ENCODE data around the gene HEATR9. TPM values are rescaled to one million over a fixed set of nuclear protein-coding genes. Genes with fewer than 3 reads are reported as not detected.

The HEATR9 gene
- total and polyA plus RNA-seq, 2 donors (not counting 1 experiment from before 2014, with no cell fraction given): 0.06 TPM; not detected in 1

DNA sequence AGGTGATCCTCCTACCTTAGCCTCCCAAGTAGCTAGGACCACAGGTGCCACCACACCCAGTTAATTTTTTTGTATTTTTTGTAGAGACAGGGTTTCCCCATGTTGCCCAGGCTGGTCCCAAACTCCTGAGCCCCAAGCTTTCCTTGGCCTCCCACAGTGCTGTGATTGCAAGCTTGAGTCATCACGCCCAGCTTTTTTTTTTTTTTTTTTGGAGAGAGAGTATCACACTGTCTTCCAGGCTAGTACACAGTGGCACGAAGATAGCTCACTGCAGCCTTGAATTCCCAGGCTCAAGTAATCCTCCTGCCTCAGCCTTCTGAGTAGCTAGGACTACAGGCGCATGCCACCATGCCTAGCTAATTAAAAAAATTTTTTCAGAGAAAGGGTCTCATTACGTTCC is 27.2 kb downstream of the HEATR9 start:
- Histone ChIP-seq H4K20me1 (ENCODE audit: control insufficient read depth, insufficient read depth, low read length, poor library complexity, severe bottlenecking) (peaks cover 21% of the 10 kb centered on the region), H3K27me3 (replicated peaks in 1 of 4; ENCODE audit: control extremely low read depth in 1 of 4, control insufficient read depth in 3 of 4, insufficient read depth in 4 of 4, low read length in 3 of 4) (no peaks in the 10 kb centered on the region), H3K4me3 (ENCODE audit: control extremely low read depth in 1 of 5, extremely low read depth in 1 of 5, insufficient read depth in 1 of 5, low read depth in 2 of 5, low read length in 4 of 5) (no peak overlapping the region), H3K27ac (ENCODE audit: low read length in 2 of 2) (no peak overlapping the region), H3K36me3 (replicated peaks in 1 of 2; ENCODE audit: control extremely low read depth in 1 of 2, control insufficient read depth in 1 of 2, extremely low read depth in 1 of 2, insufficient read depth in 2 of 2, low read length in 1 of 2) (peaks cover 10 to 85% of the 10 kb centered on the region in 2 experiments), H3K9me3 (ENCODE audit: control extremely low read depth in 1 of 3, control insufficient read depth in 2 of 3, insufficient read depth in 1 of 3, low read length in 2 of 3) (no peaks in the 10 kb centered on the region), H3K4me1 (ENCODE audit: control insufficient read depth in 2 of 2, insufficient read depth in 2 of 2, low read length in 2 of 2) (no peaks in the 10 kb centered on the region), H3K79me2 (ENCODE audit: control insufficient read depth, insufficient read depth, low read length) (no peaks in the 10 kb centered on the region), H3K9ac (ENCODE audit: low read length) (no peak overlapping the region), H3K4me2 (replicated peaks; ENCODE audit: low read depth, low read length, poor library complexity, severe bottlenecking) (no peak overlapping the region), H2AFZ (ENCODE audit: insufficient read depth, low read depth, low read length, poor library complexity, severe bottlenecking) (no peak overlapping the region)
- H3K4me3 Mint-ChIP-seq: no peak overlapping the region
- ChIA-PET POLR2A (interaction anchor here (0.6 kb wide), 1 partner anchor 21 kb away, joined by 3 read pairs; no protein-coding TSS in a partner anchor), CTCF (interaction anchor here (0.7 to 1.8 kb wide), 3 partner anchors 8 to 120 kb away, joined by 3 to 5 read pairs (median 4); no protein-coding TSS in a partner anchor)
- H3K27me3 Mint-ChIP-seq: no peaks in the 10 kb centered on the region
- no peaks in the 10 kb centered on the region for H3K9me3 Mint-ChIP-seq (ENCODE audit: insufficient read depth)
- TF ChIP-seq, protein P1, sequence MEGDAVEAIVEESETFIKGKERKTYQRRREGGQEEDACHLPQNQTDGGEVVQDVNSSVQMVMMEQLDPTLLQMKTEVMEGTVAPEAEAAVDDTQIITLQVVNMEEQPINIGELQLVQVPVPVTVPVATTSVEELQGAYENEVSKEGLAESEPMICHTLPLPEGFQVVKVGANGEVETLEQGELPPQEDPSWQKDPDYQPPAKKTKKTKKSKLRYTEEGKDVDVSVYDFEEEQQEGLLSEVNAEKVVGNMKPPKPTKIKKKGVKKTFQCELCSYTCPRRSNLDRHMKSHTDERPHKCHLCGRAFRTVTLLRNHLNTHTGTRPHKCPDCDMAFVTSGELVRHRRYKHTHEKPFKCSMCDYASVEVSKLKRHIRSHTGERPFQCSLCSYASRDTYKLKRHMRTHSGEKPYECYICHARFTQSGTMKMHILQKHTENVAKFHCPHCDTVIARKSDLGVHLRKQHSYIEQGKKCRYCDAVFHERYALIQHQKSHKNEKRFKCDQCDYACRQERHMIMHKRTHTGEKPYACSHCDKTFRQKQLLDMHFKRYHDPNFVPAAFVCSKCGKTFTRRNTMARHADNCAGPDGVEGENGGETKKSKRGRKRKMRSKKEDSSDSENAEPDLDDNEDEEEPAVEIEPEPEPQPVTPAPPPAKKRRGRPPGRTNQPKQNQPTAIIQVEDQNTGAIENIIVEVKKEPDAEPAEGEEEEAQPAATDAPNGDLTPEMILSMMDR (IDR thresholded peaks at IDR 0.05): no peak
- no peak for TF ChIP-seq EZH2 (IDR thresholded peaks at IDR 0.05; ENCODE audit: borderline replicate concordance, insufficient read depth, low read depth, low read length, poor library complexity, severe bottlenecking)
- no peaks in the 10 kb centered on the region for H3K4me1 Mint-ChIP-seq
- ATAC-seq (ENCODE audit: low read depth) (no peak), DNase-seq (no peak)
- no peak overlapping the region for H3K27ac Mint-ChIP-seq
- intact Hi-C loops (cut with micrococcal nuclease): no loop called here
- WGBS (ENCODE audit: insufficient coverage): 100% methylated on average over 2 of the region's 4 CpGs

GRCh38 chr17:35841101-35841500 is 27.6 kb downstream of the HEATR9 start:
- H3K27ac Mint-ChIP-seq: no peak overlapping the region
- no peaks in the 10 kb centered on the region for H3K4me1 ChIP-seq (ENCODE audit: control insufficient read depth in 2 of 2, insufficient read depth in 2 of 2, low read length in 2 of 2)
- DNase-seq: no peak
- no peak overlapping the region for H3K4me2 ChIP-seq (replicated peaks; ENCODE audit: low read depth, low read length, poor library complexity, severe bottlenecking)
- no peaks in the 10 kb centered on the region for H3K4me1 Mint-ChIP-seq
- H3K4me3 ChIP-seq (ENCODE audit: control extremely low read depth in 1 of 5, extremely low read depth in 1 of 5, insufficient read depth in 1 of 5, low read depth in 2 of 5, low read length in 4 of 5): no peak overlapping the region
- H3K4me3 Mint-ChIP-seq: no peak overlapping the region
- no peaks in the 10 kb centered on the region for H3K27me3 Mint-ChIP-seq
- ChIA-PET POLR2A (no interaction called here), CTCF (interaction anchor here (0.7 to 1.8 kb wide), 4 partner anchors 9 to 121 kb away, joined by 3 to 5 read pairs (median 4); no protein-coding TSS in a partner anchor)
- intact Hi-C loops (cut with micrococcal nuclease): no loop called here
- peaks cover 10 to 85% of the 10 kb centered on the region in 2 experiments for H3K36me3 ChIP-seq (replicated peaks in 1 of 2; ENCODE audit: control extremely low read depth in 1 of 2, control insufficient read depth in 1 of 2, extremely low read depth in 1 of 2, insufficient read depth in 2 of 2, low read length in 1 of 2)
- WGBS (ENCODE audit: insufficient coverage): no CpG with 5 or more reads among the region's 3 CpGs
- H3K9me3 ChIP-seq (ENCODE audit: control extremely low read depth in 1 of 3, control insufficient read depth in 2 of 3, insufficient read depth in 1 of 3, low read length in 2 of 3): no peaks in the 10 kb centered on the region
- H4K20me1 ChIP-seq (ENCODE audit: control insufficient read depth, insufficient read depth, low read length, poor library complexity, severe bottlenecking): peaks cover 23% of the 10 kb centered on the region
- no peaks in the 10 kb centered on the region for H3K9me3 Mint-ChIP-seq (ENCODE audit: insufficient read depth)
- no peak overlapping the region for H2AFZ ChIP-seq (ENCODE audit: insufficient read depth, low read depth, low read length, poor library complexity, severe bottlenecking)
- H3K9ac ChIP-seq (ENCODE audit: low read length): no peak overlapping the region
- TF ChIP-seq, protein P1 (IDR thresholded peaks at IDR 0.05): no peak
- no peak for TF ChIP-seq EZH2 (IDR thresholded peaks at IDR 0.05; ENCODE audit: borderline replicate concordance, insufficient read depth, low read depth, low read length, poor library complexity, severe bottlenecking)
- ATAC-seq (ENCODE audit: low read depth): no peak
- H3K27ac ChIP-seq (ENCODE audit: low read length in 2 of 2): no peak overlapping the region
- H3K27me3 ChIP-seq (replicated peaks in 1 of 4; ENCODE audit: control extremely low read depth in 1 of 4, control insufficient read depth in 3 of 4, insufficient read depth in 4 of 4, low read length in 3 of 4): no peaks in the 10 kb centered on the region
- H3K79me2 ChIP-seq (ENCODE audit: control insufficient read depth, insufficient read depth, low read length): no peaks in the 10 kb centered on the region
